ENCODE results near the gene NDE1. TPM values are rescaled to one million over a fixed set of nuclear protein-coding genes. Genes with fewer than 3 reads are reported as not detected.

The NDE1 gene
- total RNA-seq, 4 donors from 2014 or later = 4.0 to 26.2 (median 11.9) TPM

GRCh38 chr16:15771694-15772093, 121.6 kb downstream of the NDE1 start:
- Histone ChIP-seq H3K27ac (no peak overlapping the region), H3K27me3 (no peaks in the 10 kb centered on the region), H3K36me3 (no peaks in the 10 kb centered on the region), H3K4me1 (no peaks in the 10 kb centered on the region), H3K9me3 (no peaks in the 10 kb centered on the region), H3K4me3 (no peak overlapping the region)
- in situ Hi-C loops (cut with MboI; ENCODE audit: low sequenced_read_pairs in 4 of 4) = loop anchor here in 1 of 4 donors (25.0 kb wide), 1 partner anchor 341 kb away; no protein-coding TSS in a partner anchor
- intact Hi-C loops (cut with DNase I; ENCODE audit: low total_unique reads) = no loop called here
- DNase-seq = no peak
- no peak for ATAC-seq
- TF ChIP-seq, protein P1, sequence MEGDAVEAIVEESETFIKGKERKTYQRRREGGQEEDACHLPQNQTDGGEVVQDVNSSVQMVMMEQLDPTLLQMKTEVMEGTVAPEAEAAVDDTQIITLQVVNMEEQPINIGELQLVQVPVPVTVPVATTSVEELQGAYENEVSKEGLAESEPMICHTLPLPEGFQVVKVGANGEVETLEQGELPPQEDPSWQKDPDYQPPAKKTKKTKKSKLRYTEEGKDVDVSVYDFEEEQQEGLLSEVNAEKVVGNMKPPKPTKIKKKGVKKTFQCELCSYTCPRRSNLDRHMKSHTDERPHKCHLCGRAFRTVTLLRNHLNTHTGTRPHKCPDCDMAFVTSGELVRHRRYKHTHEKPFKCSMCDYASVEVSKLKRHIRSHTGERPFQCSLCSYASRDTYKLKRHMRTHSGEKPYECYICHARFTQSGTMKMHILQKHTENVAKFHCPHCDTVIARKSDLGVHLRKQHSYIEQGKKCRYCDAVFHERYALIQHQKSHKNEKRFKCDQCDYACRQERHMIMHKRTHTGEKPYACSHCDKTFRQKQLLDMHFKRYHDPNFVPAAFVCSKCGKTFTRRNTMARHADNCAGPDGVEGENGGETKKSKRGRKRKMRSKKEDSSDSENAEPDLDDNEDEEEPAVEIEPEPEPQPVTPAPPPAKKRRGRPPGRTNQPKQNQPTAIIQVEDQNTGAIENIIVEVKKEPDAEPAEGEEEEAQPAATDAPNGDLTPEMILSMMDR (IDR thresholded peaks at IDR 0.05 in 4 of 5, conservative IDR thresholded peaks at IDR 0.05 in 1 of 5) = no peak
- TF ChIP-seq POLR2A (IDR thresholded peaks at IDR 0.05) = no peak

DNA sequence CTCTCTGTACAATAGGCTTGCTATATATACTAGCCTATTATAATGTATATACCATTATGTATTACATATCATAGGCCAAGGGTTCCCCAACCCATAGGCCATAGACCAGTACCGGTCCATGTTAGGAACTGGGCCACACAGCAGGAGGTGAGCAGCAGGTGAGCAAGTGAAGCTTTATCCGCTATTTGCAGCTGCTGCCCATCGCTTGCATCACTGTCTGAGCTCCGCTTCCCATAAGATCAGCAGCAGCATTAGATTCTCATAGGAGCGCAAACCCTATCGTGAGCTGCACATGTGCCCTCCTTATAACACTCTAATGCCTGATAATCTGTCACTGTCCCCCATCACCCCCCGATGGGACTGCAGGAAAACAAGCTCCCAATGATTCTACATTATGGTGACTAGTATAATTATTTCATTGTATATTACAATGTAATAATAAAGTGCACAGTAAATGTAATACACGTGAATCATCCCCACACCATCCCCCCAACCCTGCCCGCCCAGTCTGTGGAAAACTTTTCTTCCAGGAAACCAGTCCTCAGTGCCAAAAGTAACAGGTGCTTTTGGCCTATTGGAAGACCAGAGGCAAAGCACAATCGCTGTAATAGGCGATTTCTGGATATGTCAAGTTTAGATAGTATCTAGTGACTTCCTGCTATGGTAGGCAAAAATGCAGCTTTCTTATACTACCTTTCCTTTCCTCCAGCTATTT, 122.7 kb downstream of the NDE1 start:
- ATAC-seq (no peak), DNase-seq (no peak)
- no peaks in the 10 kb centered on the region for H3K9me3 ChIP-seq
- in situ Hi-C loops (cut with MboI; ENCODE audit: low sequenced_read_pairs in 4 of 4) = loop anchor here in 1 of 4 donors (25.0 kb wide), 1 partner anchor 340 kb away; no protein-coding TSS in a partner anchor
- intact Hi-C loops (cut with DNase I; ENCODE audit: low total_unique reads) = no loop called here
- H3K27ac ChIP-seq = no peak overlapping the region
- no peak overlapping the region for H3K4me3 ChIP-seq
- H3K4me1 ChIP-seq = no peaks in the 10 kb centered on the region
- no peak for TF ChIP-seq POLR2A (IDR thresholded peaks at IDR 0.05)
- TF ChIP-seq, protein P1 (IDR thresholded peaks at IDR 0.05 in 4 of 5, conservative IDR thresholded peaks at IDR 0.05 in 1 of 5) = no peak
- no peaks in the 10 kb centered on the region for H3K36me3 ChIP-seq
- H3K27me3 ChIP-seq = no peaks in the 10 kb centered on the region

GRCh38 chr16:15773968-15774367, 123.9 kb downstream of the NDE1 start:
- no peak for ATAC-seq
- H3K27ac ChIP-seq = no peak overlapping the region
- no peak overlapping the region for H3K4me3 ChIP-seq
- H3K27me3 ChIP-seq = no peaks in the 10 kb centered on the region
- in situ Hi-C loops (cut with MboI; ENCODE audit: low sequenced_read_pairs in 4 of 4) (loop anchor here in 1 of 4 donors (25.0 kb wide), 1 partner anchor 338 kb away; no protein-coding TSS in a partner anchor), intact Hi-C loops (cut with DNase I; ENCODE audit: low total_unique reads) (no loop called here)
- no peaks in the 10 kb centered on the region for H3K36me3 ChIP-seq
- H3K4me1 ChIP-seq = no peaks in the 10 kb centered on the region
- TF ChIP-seq POLR2A (IDR thresholded peaks at IDR 0.05) = no peak
- TF ChIP-seq, protein P1 (IDR thresholded peaks at IDR 0.05 in 4 of 5, conservative IDR thresholded peaks at IDR 0.05 in 1 of 5) = no peak
- DNase-seq = no peak
- no peaks in the 10 kb centered on the region for H3K9me3 ChIP-seq

DNA sequence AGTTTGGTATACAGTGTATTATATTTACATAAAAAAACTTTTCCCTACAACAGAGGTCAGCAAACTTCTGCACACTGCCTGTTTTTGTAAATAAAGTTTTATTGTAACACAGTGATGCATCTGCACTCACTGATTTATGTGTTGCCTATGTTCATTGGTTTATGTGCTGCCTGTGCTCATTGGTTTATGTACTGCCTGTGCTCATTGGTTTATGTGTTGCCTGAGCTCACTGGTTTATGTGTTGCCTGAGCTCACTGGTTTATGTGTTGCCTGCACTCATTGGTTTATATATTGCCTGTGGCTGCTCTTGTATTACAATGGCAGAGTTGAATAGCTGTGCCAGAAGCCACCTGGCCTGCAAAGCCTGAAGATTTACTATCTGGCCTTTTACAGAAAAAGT, 125.2 kb downstream of the NDE1 start:
- in situ Hi-C loops (cut with MboI; ENCODE audit: low sequenced_read_pairs in 4 of 4) = no loop called here
- intact Hi-C loops (cut with DNase I; ENCODE audit: low total_unique reads) = no loop called here
- no peak for ATAC-seq
- no peak for DNase-seq
- no peaks in the 10 kb centered on the region for H3K36me3 ChIP-seq
- H3K9me3 ChIP-seq = no peaks in the 10 kb centered on the region
- no peak overlapping the region for H3K27ac ChIP-seq
- no peaks in the 10 kb centered on the region for H3K27me3 ChIP-seq
- TF ChIP-seq, protein P1 (IDR thresholded peaks at IDR 0.05 in 4 of 5, conservative IDR thresholded peaks at IDR 0.05 in 1 of 5) = no peak
- TF ChIP-seq POLR2A (IDR thresholded peaks at IDR 0.05) = no peak
- no peaks in the 10 kb centered on the region for H3K4me1 ChIP-seq
- no peak overlapping the region for H3K4me3 ChIP-seq

Data from gastrocnemius medialis (tissue), 4 donors.